Measurements from ENCODE around the gene LSM7.

- no peak for TF ChIP-seq CTCF (IDR thresholded peaks at IDR 0.05)
- no peak for TF ChIP-seq EZH2 (IDR thresholded peaks at IDR 0.05)
- TF ChIP-seq EZH2phosphoT487 (IDR thresholded peaks at IDR 0.05) = no peak
These were observed 51.9 kb downstream of the LSM7 start for GRCh38 chr19:2276429-2276986.
